COLO668 (cell line): Measurements from ENCODE around the gene TMEM204.

Source experiments
- DNase-seq: peaks from one replicate; lab custom pipeline; 2025; ENCODE audit not compliant: unreplicated experiment; lab: John Stamatoyannopoulos, UW

The TMEM204 gene

GRCh38 chr16:1518626-1519135 lies 14.8 kb upstream of the TMEM204 start:
- DNase-seq = no peak

- no peak for DNase-seq
Observed at GRCh38 chr16:1519831-1520230, 13.6 kb upstream of the TMEM204 start.

- DNase-seq = no peak
Observed at GRCh38 chr16:1520461-1520860, 13.0 kb upstream of the TMEM204 start.

- DNase-seq = no peak
Observed at GRCh38 chr16:1523581-1524245, 9.8 kb upstream of the TMEM204 start.

- DNase-seq = no peak
Observed at GRCh38 chr16:1524366-1524765, 9.1 kb upstream of the TMEM204 start.

- no peak for DNase-seq
Observed at GRCh38 chr16:1525871-1526607, 7.4 kb upstream of the TMEM204 start.

- DNase-seq = no peak
Observed at GRCh38 chr16:1526608-1527555, 6.6 kb upstream of the TMEM204 start.

- no peak for DNase-seq
Observed at GRCh38 chr16:1527836-1528811, 5.3 kb upstream of the TMEM204 start.

- DNase-seq = no peak
Observed at GRCh38 chr16:1528921-1529537, 4.4 kb upstream of the TMEM204 start.

GRCh38 chr16:1530349-1530882 lies 3.0 kb upstream of the TMEM204 start:
- DNase-seq = no peak

GRCh38 chr16:1530883-1531637 lies 2.4 kb upstream of the TMEM204 start:
- no peak for DNase-seq

GRCh38 chr16:1531638-1531910 lies 1.9 kb upstream of the TMEM204 start:
- DNase-seq = no peak

- DNase-seq = no peak
Observed at GRCh38 chr16:1532081-1532760, 1.2 kb upstream of the TMEM204 start.

- DNase-seq = no peak
Observed at GRCh38 chr16:1532771-1533170, 695 bp upstream of the TMEM204 start.

GRCh38 chr16:1534021-1535020 lies 855 bp downstream of the TMEM204 start:
- DNase-seq = no peak

- DNase-seq = no peak
Observed at GRCh38 chr16:1535391-1536291, 2.2 kb downstream of the TMEM204 start.
